ENCODE data around the gene ALMS1.
A peak's percentile ranks its signal among the peaks of the same experiment; 100 is the strongest.

ALMS1 gene

DNA sequence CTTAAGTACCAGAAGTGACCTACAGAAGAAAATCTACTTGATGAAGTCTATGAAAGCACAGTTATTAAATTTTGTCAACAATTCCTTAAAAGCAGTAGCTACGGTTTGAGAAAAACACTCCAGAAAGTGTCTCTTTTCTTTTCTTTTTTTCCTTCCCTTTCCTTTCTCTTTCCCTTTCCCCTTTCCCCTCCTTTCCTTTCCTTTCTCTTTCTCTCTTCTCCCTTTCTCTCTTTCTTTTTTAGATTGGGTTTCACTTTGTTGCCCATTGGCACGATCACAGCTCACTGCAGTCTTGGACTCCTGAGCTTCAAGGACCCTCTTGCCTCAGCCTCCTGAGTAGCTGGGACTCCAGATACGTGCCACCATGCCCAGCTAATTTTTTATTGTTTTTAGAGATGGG lies 2.6 kb upstream of the ALMS1 start:
- Histone ChIP-seq H3K36me3 (replicated peaks; ENCODE audit: insufficient read depth, low read length) (no peaks in the 10 kb centered on the region), H3K27ac (ENCODE audit: low read length) (no peak overlapping the region), H3F3A (ENCODE audit: insufficient read depth, low read length) (0 out of 2 replicates have a peak, but pooled peaks cover 6% of the 10 kb centered on the region), H3K4me1 (ENCODE audit: low read length) (peaks cover 12% of the 10 kb centered on the region; the same call in 1 of the 2 replicates), H2AFZ (ENCODE audit: low read length) (no peak overlapping the region), H3K9ac (ENCODE audit: low read length) (no peak overlapping the region), H3K9me3 (replicated peaks; ENCODE audit: insufficient read depth, low read length) (no peaks in the 10 kb centered on the region), H3K79me2 (ENCODE audit: low read length) (peaks cover 18% of the 10 kb centered on the region), H3K4me2 (ENCODE audit: low read depth, low read length) (no peak overlapping the region), H3K4me3 (ENCODE audit: low read length) (no peak overlapping the region), H3K27me3 (replicated peaks; ENCODE audit: insufficient read depth, low read length) (no peaks in the 10 kb centered on the region), H4K20me1 (ENCODE audit: insufficient read depth, low read length) (no peaks in the 10 kb centered on the region), H3K9me2 (replicated peaks; ENCODE audit: insufficient read depth, low read length) (no peaks in the 10 kb centered on the region)
- no peak for DNase-seq
- TF ChIP-seq, protein P1, sequence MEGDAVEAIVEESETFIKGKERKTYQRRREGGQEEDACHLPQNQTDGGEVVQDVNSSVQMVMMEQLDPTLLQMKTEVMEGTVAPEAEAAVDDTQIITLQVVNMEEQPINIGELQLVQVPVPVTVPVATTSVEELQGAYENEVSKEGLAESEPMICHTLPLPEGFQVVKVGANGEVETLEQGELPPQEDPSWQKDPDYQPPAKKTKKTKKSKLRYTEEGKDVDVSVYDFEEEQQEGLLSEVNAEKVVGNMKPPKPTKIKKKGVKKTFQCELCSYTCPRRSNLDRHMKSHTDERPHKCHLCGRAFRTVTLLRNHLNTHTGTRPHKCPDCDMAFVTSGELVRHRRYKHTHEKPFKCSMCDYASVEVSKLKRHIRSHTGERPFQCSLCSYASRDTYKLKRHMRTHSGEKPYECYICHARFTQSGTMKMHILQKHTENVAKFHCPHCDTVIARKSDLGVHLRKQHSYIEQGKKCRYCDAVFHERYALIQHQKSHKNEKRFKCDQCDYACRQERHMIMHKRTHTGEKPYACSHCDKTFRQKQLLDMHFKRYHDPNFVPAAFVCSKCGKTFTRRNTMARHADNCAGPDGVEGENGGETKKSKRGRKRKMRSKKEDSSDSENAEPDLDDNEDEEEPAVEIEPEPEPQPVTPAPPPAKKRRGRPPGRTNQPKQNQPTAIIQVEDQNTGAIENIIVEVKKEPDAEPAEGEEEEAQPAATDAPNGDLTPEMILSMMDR (IDR thresholded peaks at IDR 0.05; ENCODE audit: low read length): no peak
- TF ChIP-seq EZH2 (optimal IDR thresholded peaks at IDR 0.05; ENCODE audit: low read depth, low read length): no peak
- no peak for TF ChIP-seq EZH2phosphoT487 (IDR thresholded peaks at IDR 0.05; ENCODE audit: low read length)

DNA sequence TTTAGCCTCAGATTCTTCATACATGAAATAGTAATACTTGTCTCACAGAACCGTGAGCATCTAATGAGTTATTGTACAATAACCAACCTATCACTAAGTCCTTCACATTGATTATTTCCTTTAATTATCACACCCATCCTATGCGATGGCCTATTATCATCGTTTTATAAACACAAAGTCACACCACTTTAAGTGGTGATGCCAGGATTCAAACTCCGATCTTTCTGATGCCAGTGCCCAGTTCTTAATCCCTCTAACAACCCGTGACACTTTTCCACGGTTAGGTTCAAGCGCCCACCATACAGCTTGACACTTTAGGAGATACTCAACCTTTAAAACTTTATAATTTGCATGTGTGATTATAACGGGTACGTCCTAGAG lies 523 bp upstream of the ALMS1 start:
- Histone ChIP-seq H3K27me3 (replicated peaks; ENCODE audit: insufficient read depth, low read length) (no peaks in the 10 kb centered on the region), H3K9me3 (replicated peaks; ENCODE audit: insufficient read depth, low read length) (no peaks in the 10 kb centered on the region), H3K4me2 (ENCODE audit: low read depth, low read length) (peak overlapping the region; percentile 68), H2AFZ (ENCODE audit: low read length) (peak overlapping the region; percentile 97), H3K4me1 (ENCODE audit: low read length) (peaks cover 12% of the 10 kb centered on the region; the same call in 1 of the 2 replicates), H3K4me3 (ENCODE audit: low read length) (peak overlapping the region; percentile 94), H3K36me3 (replicated peaks; ENCODE audit: insufficient read depth, low read length) (no peaks in the 10 kb centered on the region), H3K9me2 (replicated peaks; ENCODE audit: insufficient read depth, low read length) (no peaks in the 10 kb centered on the region), H4K20me1 (ENCODE audit: insufficient read depth, low read length) (no peaks in the 10 kb centered on the region), H3K79me2 (ENCODE audit: low read length) (peaks cover 29% of the 10 kb centered on the region), H3K27ac (ENCODE audit: low read length) (peak overlapping the region; percentile 32; the same call in 1 of the 2 replicates), H3F3A (ENCODE audit: insufficient read depth, low read length) (0 out of 2 replicates have a peak, but pooled peaks cover 6% of the 10 kb centered on the region), H3K9ac (ENCODE audit: low read length) (peak overlapping the region; percentile 57; the same call in 1 of the 2 replicates)
- no peak for DNase-seq
- TF ChIP-seq EZH2phosphoT487 (IDR thresholded peaks at IDR 0.05; ENCODE audit: low read length) (no peak), EZH2 (optimal IDR thresholded peaks at IDR 0.05; ENCODE audit: low read depth, low read length) (no peak)
- TF ChIP-seq, protein P1 (IDR thresholded peaks at IDR 0.05; ENCODE audit: low read length): no peak

DNA sequence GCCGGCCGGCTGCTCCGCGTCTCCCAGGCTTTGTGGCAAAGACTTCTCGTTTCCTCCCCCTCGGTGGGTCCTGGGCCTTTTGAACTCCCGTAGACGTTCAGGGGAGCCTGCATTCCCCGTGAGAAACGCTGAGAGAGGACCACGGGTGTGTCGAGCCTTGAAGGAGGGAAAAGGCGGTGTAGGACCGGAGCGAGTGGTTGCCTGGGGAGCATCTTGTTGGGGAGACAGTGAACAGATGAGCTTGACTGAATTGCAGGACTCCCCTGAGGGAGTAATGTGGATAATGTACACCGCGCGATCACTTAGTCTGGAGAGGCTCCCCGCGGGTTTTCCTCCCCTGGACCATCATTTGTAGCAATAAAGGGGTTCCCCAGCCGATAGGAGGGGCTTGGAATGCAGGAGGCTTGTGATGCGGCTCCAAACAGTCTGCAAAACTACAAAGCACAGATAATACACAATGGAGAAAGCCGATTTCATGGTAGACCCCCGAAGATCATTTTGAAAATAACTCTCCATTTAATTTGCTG lies 769 bp downstream of the ALMS1 start:
- Histone ChIP-seq H3K9ac (ENCODE audit: low read length) (peak overlapping the region; percentile 71), H2AFZ (ENCODE audit: low read length) (peak overlapping the region; percentile 73), H3F3A (ENCODE audit: insufficient read depth, low read length) (0 out of 2 replicates have a peak, but pooled peaks cover 6% of the 10 kb centered on the region), H3K4me3 (ENCODE audit: low read length) (peak overlapping the region; percentile 94), H3K27ac (ENCODE audit: low read length) (peak overlapping the region; percentile 76), H3K9me3 (replicated peaks; ENCODE audit: insufficient read depth, low read length) (no peaks in the 10 kb centered on the region), H3K9me2 (replicated peaks; ENCODE audit: insufficient read depth, low read length) (no peaks in the 10 kb centered on the region), H3K79me2 (ENCODE audit: low read length) (peaks cover 34% of the 10 kb centered on the region), H3K4me2 (ENCODE audit: low read depth, low read length) (peak overlapping the region; percentile 88), H3K27me3 (replicated peaks; ENCODE audit: insufficient read depth, low read length) (no peaks in the 10 kb centered on the region), H3K36me3 (replicated peaks; ENCODE audit: insufficient read depth, low read length) (no peaks in the 10 kb centered on the region), H4K20me1 (ENCODE audit: insufficient read depth, low read length) (no peaks in the 10 kb centered on the region), H3K4me1 (ENCODE audit: low read length) (peaks cover 12% of the 10 kb centered on the region; the same call in 1 of the 2 replicates)
- no peak for TF ChIP-seq EZH2phosphoT487 (IDR thresholded peaks at IDR 0.05; ENCODE audit: low read length)
- no peak for DNase-seq
